GM18861 (cell line): ENCODE results near the gene IARS2.
"Not testable (repeated sequence)": the region's sequence is repeated elsewhere in the genome, so short reads cannot be mapped to it uniquely, and the experiment has no call there.

Source experiments
- ATAC-seq: cut with Tn5 transposase; IDR thresholded peaks from one replicate; pipeline ENCODE4 v1.9.1; 2021; ENCODE audit not compliant: unreplicated experiment

The IARS2 gene

GRCh38 chr1:220112600-220112999 lies 18.7 kb downstream of the IARS2 start:
- ATAC-seq: not testable (repeated sequence)

- no peak for ATAC-seq
Observed at GRCh38 chr1:220113136-220113695, 19.3 kb downstream of the IARS2 start.

- ATAC-seq: no peak
Observed at GRCh38 chr1:220119043-220119512, 25.1 kb downstream of the IARS2 start.

DNA sequence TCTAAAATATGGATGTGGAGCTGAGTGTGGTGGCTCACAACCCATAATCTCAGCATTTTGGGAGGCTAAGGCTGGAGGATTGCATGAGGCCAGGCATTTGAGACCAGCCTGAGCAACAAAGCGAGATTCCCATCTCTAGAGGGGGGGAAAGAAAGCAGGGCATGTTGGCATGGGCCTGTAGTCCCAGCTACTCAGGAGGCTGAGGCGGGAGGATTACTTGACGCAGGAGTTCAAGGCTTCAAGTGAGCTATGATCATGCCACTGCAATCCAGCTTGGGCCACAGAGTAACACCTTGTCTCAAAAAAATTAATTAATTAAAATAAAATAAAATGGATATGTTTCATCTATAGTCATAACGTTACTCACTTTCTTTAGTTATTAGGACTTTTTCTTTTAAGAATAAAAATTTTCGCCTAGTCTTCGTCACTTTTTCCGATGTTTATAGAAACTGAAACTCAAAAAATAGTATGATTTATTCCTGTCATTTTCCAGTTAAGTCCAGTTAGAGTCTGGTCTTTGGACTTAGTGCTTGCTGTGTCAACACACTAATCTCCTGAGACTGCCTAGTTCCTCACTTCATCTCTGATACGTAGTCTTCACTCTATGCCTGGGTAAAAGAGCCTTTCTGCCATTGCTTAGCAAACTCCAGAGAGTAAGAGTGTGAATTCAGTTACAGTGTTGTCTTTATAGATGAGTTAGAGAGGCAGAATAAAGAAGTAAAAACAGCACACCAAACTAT lies 28.0 kb downstream of the IARS2 start:
- no peak for ATAC-seq

DNA sequence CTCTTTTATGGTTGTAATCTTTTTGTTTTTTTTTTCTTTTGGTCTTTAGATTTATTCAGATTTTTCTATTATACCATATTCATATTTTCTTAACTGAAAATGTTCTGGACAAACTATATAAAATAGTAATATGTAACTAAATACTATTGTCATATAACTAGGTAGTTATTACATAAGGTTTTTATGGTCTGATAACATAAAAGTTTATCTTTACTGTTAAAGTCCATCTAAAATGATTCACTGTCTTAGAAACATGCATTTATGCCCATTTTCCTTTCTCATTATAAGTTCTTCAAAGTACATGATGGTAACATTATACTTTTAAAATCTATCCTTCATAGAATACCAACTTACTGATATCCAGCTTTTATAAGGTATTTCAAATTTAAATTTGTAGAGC lies 29.1 kb downstream of the IARS2 start:
- no peak for ATAC-seq

DNA sequence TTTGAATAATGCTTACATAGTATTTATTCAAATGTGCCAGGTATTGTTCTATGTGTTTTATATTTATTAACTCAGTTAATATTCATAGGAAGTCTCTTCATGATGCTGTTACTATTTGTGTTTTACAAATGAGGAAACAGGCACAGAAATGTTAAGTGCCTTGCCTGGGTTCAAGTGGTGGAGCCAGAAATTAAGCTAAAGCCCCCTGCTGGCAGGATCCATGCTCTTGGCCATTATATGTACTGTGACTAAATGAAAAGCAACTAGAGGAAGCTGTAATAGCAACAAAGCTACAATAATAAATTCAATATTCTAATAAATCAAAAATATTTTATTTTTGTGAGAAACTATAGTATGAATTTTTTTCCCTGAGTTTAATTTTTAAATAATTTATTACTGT lies 30.0 kb downstream of the IARS2 start:
- no peak for ATAC-seq

GRCh38 chr1:220124542-220124941 lies 30.6 kb downstream of the IARS2 start:
- no peak for ATAC-seq

- no peak for ATAC-seq
Observed at GRCh38 chr1:220127076-220127475, 33.1 kb downstream of the IARS2 start.

DNA sequence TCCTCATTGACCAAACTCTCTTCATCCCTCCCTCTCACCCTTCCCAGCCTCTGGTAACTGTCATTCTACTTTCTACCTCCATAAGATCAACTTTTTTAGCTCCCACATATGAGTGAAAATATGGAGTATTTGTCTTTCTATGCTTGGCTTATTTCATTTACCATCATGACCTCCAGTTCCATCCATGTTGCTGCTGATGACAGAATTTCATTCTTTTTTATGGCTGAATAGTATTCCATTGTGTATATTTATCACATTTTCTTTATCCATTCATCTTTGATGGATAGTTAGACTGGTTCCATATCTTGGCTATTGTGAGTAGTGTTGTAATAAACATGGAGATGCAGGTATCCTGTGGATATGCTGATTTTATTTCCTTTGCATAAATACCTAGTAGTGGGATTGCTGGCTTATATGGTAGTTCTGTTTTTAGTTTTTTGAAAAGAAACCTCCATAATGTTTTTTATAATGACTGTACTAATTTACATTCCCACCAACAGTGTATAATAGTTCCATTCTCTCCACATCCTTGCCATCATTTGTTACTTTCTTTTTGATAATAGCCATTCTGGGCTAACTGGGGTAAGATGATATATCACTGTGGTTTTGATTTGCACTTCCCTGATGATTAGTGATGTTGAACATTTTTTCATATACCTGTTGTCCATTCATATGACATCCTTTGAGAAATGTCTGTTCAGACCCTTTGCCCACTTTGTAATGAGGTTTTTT lies 35.7 kb downstream of the IARS2 start:
- ATAC-seq: no peak

DNA sequence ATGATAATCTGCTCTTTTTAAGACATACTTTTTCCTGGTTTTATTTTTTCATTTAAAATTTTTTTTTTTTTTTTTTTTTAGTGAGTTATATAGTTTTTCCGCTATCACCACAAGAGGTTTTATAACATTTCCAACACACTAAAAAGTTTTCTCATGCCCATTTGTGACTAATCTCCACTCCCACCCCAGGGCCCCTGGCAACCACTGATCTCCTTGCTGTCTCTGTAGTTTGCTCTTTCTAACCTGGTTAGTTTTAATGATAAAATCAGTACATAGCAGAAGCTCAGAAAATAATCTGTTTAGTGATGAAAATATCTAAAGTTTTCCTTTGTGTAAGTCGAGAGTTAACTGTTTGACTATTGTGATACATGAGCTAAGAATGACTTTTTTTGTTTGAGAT lies 41.8 kb downstream of the IARS2 start:
- no peak for ATAC-seq

DNA sequence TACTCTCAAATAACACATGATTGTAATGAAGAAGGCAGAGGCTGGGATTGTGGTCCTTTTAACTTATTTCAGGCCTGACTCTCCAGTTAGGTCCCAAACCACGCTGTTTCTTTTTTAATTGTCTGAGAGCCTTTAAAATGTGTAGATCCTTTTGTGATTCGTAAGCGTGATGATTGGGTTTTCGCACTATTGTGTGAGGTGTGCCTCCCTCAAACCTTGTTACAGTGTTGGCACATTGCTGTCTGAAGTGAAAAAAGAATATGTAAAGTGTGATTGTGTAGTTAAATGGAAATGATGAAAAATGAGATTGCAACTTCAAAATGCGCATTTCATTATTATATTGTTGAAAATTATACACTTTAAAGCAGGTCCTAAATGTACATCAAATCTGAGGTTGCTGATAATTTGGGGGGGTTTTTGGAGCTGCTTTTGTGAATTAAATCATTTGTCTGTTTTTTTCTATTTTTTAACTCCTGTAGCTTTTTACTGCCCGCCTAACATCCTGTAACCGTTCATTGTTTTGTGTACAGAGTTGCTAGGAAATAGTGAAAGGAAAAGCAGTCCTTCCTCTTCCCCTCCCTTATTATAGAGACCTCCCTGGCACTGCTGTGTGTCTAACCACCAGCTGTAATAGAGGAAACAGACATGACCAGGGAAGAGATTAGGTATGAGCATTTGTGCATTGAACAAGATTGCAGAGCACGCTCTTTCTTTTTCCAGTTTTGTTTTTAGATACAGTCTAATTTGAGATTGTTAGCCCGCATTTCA lies 43.3 kb downstream of the IARS2 start:
- no peak for ATAC-seq

- ATAC-seq: no peak
Observed at GRCh38 chr1:220139966-220140365, 46.0 kb downstream of the IARS2 start.

- ATAC-seq: no peak
Observed at GRCh38 chr1:220144051-220144450, 50.1 kb downstream of the IARS2 start.

GRCh38 chr1:220149742-220150141 lies 55.8 kb downstream of the IARS2 start:
- ATAC-seq: peak; percentile 60

DNA sequence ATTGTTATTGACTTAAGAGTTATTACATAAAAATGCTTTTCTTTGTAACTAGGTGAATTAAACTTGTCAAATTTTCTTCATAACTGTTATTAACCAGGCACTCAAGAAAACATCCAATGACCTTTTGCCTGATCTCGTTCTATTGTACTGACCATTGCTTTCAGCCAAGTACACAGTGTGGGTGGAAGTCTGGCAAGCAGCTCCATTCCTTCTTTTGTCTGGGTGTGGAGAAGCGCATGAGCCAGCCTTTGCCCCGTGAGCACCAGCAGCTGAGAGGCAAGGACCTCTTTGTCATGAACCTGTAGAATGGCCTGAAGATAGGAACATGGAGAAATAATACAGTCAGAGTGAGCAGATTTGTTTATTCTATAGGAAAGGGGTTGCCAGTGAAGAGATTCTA lies 57.5 kb downstream of the IARS2 start:
- ATAC-seq: no peak

GRCh38 chr1:220153147-220153546 lies 59.2 kb downstream of the IARS2 start:
- ATAC-seq: no peak

GRCh38 chr1:220156620-220157146 lies 62.8 kb downstream of the IARS2 start:
- ATAC-seq: no peak

DNA sequence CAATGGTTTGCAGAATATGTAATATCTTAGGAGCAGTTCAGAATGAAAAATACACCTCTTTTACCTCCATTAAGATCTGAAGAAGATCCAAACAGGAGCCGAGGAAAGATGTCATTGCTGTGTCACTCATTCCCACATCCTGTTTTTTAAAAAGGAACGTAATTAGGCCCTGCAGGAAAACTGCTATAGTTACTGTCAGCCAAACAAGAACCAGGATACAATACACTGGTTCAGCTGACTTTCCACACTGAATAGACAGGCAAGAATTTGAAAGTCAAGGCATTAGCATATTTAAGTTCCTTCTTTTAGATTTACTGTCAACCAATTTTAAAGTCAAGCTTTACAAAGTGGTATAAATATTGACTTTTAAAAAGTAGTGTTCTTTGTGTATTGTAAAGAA lies 63.8 kb downstream of the IARS2 start:
- no peak for ATAC-seq

DNA sequence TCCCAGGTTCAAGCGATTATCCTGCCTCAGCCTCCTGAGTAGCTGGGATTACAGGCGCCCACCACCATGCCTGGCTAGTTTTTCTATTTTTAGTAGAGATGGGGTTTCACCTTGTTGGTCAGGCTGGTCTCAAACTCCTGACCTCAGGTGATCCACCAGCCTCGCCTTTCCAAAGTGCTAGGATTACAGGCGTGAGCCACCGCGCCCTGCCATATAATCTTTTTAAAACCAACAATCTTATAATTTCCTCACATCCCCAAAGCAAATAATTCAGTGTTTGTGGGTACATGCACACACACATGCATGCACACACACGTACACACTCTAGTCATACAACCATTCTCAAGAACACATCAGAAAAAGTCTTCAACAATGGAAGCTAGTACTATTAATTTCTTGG lies 64.6 kb downstream of the IARS2 start:
- ATAC-seq: not testable (repeated sequence)

DNA sequence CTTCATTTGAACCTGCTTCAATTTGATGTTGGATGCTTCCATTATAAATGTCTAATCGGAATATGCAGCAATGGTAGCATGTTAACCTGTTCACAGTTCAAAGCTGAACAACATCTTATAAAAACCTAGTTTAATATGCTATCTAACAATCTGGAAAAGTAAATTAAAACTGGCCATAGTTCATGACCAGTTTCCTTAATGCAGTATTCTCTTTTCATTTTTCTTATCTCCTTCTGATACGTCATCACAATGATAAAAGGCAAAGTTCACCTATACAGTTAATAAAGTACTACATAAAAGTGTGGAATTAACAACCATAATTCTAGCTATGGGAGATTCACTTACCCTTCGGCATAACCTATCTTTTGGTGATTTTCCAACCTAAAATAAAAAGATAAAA lies 65.1 kb downstream of the IARS2 start:
- no peak for ATAC-seq

- ATAC-seq: no peak
Observed at GRCh38 chr1:220160027-220160426, 66.1 kb downstream of the IARS2 start.
